GM19025 (cell line): ENCODE results near the gene DAZAP1.
"Not testable (repeated sequence)": the region's sequence is repeated elsewhere in the genome, so short reads cannot be mapped to it uniquely, and the experiment has no call there.

Source experiments
- ATAC-seq: cut with Tn5 transposase; IDR thresholded peaks from one replicate; pipeline ENCODE4 v1.9.1; 2021; ENCODE audit warnings: mild to moderate bottlenecking, low read depth, moderate library complexity; ENCODE audit not compliant: unreplicated experiment

DAZAP1 gene

GRCh38 chr19:1409204-1410005 lies 2.0 kb downstream of the DAZAP1 start:
- no peak for ATAC-seq

- ATAC-seq: no peak
These were observed 2.9 kb downstream of the DAZAP1 start for GRCh38 chr19:1410136-1410786.

GRCh38 chr19:1410789-1411188 lies 3.4 kb downstream of the DAZAP1 start:
- no peak for ATAC-seq

GRCh38 chr19:1411255-1412191 lies 4.1 kb downstream of the DAZAP1 start:
- no peak for ATAC-seq

GRCh38 chr19:1412323-1412923 lies 5.0 kb downstream of the DAZAP1 start:
- ATAC-seq: no peak

GRCh38 chr19:1412995-1413800 lies 5.8 kb downstream of the DAZAP1 start:
- no peak for ATAC-seq

GRCh38 chr19:1416014-1416841 lies 8.8 kb downstream of the DAZAP1 start:
- ATAC-seq: no peak

GRCh38 chr19:1417145-1417544 lies 9.8 kb downstream of the DAZAP1 start:
- ATAC-seq: no peak

GRCh38 chr19:1417681-1418495 lies 10.5 kb downstream of the DAZAP1 start:
- no peak for ATAC-seq

- no peak for ATAC-seq
These were observed 11.1 kb downstream of the DAZAP1 start for GRCh38 chr19:1418496-1418775.

- no peak for ATAC-seq
These were observed 11.8 kb downstream of the DAZAP1 start for GRCh38 chr19:1418951-1419738.

- ATAC-seq: not testable (repeated sequence)
These were observed 12.7 kb downstream of the DAZAP1 start for GRCh38 chr19:1420085-1420484.

- ATAC-seq: no peak
These were observed 13.2 kb downstream of the DAZAP1 start for GRCh38 chr19:1420590-1420989.

GRCh38 chr19:1421218-1421957 lies 14.0 kb downstream of the DAZAP1 start:
- no peak for ATAC-seq

GRCh38 chr19:1421958-1422305 lies 14.5 kb downstream of the DAZAP1 start:
- no peak for ATAC-seq

GRCh38 chr19:1422360-1422759 lies 15.0 kb downstream of the DAZAP1 start:
- no peak for ATAC-seq

GRCh38 chr19:1422943-1423342 lies 15.6 kb downstream of the DAZAP1 start:
- no peak for ATAC-seq
